Dermis blood vessel endothelial cell (primary cell): ENCODE results near the gene CNOT8. TPM values are rescaled to one million over a fixed set of nuclear protein-coding genes. Genes with fewer than 3 reads are reported as not detected.
"Not testable (repeated sequence)": the region's sequence is repeated elsewhere in the genome, so short reads cannot be mapped to it uniquely, and the experiment has no call there.

Experiments
- DNase-seq: peaks from one replicate; pipeline ENCODE4 v3.0.0; 2010
- total RNA-seq: library from RNA; depleted of rRNA; stranded (reverse); fragments of >200 nt; gene quantifications from 2 replicates; pipeline ENCODE4 v1.2.3, GENCODE V29; 2014

The CNOT8 gene
- total RNA-seq = 106 and 114 TPM in 2 replicates

DNA sequence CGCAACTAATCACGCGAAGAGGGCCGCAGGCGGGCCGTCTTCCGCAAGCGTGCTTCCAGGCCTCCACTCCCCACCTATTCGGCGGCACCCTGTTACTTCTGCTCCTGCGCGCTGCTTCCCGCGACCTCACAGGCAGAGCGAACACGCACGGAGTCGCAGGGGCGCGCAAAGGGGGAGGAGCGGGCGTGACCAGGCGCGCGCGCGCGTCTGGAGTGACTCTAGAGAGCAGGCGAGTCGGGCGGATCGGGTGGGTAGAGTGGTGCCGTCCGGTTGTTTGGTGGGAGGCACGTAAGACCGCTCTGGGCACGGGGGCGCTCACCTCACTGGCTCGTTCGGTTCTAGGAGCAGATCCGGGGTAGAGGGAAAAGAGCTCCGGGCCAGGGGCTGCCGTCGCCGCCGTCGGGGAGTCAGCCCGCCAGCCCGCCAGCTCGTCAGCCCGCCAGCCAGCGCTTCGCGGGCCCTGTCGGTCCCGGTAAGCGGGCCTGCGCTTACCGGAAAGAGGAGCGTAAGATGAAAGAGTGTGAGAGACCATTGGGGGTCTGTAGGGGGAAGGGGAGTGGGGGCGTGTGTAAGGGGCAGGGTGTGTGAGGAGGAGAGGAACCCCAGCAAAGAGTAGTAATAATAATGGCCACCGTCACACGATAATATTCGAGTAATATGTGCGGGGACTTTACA lies at the start of gene CNOT8:
Gene CNOT8, plus strand, starts transcription at position 331 of the 675 bp plus-strand sequence. CDS start 4,652 bp downstream, outside the sequence.
- peak; percentile 99 for DNase-seq

DNA sequence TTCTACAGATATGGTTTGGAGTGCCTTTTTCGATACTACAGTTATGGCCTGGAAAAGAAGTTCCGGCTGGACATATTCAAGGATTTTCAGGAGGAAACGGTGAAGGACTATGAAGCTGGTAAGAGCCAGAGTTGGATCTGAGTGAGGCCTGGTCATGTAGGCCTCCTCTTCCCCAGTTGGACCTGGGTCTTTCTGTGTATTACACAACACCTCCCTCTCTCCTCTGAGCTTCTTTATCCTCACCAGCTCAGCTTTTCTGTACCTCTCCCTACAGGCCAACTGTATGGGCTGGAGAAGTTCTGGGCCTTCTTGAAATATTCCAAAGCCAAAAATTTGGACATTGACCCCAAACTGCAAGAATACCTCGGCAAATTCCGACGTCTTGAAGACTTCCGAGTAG lies 47.2 kb upstream of the CNOT8 start:
- DNase-seq = no peak

DNA sequence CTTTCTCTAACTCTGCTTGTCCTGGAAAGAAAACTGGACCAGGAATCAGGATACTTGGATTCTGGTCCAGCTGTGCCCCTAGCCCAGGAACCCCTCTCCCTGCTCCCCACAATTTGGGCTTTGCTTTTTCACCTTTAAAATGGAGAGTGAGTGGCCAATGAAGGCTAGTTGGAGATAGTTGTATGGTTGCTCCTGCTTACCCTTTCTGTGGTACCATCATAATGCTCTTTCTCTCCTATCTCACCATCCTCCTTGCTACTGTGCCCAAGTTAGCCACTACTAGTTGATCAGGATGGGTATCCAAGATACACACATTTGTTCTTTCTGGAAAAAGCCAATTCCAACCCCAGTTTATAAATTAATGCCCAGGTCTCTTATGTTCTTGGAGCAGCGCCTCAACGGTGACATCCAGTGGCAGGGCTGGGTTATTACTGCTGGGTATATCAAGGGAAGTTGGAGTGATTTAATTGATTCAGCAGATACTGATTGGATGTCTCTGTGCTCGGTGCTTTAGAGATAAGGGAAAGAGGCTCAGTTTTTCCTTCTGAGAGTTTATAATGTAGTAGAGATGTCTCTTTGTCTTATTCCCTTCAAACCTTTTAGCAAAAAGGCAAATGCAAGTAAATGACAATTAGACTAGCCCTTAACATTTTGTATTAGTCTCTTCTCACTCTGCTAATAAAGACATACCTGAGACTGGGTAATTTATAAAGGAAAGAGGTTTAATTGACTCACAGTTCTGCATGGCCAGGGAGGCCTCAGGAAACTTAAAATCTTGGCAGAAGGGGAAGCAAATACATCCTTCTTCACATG lies 46.6 kb upstream of the CNOT8 start:
- DNase-seq = peak; percentile 90

DNA sequence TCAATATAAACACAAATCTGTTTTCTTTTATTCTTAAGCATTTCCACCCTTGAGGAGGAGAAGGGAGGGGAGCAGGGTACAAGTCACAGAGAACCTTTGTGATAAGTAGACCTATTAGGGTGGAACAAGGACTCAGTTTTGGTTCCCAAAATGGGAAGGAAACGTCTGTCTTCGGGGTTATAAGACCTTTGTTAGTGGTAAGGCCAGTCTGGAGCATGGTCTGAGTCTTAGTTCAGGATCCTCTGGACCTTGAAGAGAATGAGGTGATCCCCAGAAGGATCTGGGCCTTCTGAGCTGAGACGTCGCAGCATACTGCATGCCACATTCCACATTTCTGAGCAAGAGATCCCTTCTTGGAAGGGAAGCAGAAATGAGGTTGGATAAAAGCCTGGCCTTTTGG lies 45.3 kb upstream of the CNOT8 start:
- DNase-seq = no peak

DNA sequence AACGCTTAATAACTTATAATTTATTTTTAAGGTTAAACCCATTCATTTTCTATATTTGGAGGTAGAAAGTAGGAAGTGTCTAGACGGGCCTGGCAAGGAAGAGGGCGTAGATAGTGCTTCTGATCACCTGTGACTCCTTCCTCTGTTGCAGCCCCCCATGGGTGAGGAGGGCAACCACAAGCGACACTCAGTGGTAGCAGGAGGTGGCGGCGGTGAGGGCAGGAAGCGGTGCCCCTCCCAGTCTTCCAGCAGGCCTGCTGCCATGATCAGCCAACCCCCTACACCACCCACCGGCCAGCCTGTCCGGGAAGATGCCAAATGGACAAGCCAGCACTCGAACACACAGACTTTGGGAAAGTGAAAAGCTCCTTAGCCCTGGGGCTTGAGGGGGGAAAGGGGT lies 44.7 kb upstream of the CNOT8 start:
- DNase-seq = no peak

DNA sequence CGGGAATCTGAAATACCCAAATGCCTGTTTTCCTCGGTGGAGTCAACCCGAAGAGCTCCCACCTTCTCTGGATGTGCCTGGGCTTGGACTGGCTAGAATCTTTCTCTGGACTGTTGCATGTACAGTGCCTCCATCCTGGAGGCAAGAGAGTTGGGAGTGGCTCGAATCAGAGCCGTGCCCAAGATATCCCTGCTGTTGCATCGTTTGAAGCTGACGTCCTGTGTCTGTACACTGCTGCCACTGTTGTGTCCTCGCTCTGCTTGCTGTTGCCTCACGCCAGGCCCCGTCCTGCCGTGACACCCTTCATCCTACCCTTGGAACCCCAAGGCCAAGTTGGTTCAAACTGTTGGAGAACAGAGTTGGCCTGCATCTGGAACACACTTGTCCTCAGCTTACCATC lies 43.4 kb upstream of the CNOT8 start:
- no peak for DNase-seq

DNA sequence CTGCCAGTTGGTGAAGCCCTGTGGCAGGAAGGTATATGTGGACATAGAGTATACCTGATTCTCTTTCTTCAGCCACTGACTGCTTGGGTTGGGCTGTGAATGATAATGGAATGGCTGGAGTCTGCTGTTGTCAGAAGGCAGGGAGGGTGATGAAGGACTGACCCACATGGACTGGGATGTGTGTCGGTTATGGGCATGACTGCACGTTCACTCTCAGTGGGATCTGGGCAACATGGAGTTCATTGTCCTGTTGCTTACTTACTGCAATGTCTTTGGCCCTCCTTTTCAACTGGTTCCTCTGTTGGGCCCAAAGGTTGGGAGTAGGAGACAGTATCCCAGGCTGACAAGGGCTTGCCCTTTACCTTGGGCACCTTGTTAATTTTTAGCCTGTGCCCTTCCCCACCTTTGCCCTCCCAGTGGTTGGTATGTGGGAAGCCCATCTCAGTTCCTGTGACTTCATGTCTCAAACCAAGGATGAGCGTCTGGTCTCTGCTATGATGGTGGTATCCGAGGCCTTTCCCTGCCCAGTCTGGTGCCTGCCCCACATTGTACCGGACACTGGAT lies 42.7 kb upstream of the CNOT8 start:
- DNase-seq = no peak

DNA sequence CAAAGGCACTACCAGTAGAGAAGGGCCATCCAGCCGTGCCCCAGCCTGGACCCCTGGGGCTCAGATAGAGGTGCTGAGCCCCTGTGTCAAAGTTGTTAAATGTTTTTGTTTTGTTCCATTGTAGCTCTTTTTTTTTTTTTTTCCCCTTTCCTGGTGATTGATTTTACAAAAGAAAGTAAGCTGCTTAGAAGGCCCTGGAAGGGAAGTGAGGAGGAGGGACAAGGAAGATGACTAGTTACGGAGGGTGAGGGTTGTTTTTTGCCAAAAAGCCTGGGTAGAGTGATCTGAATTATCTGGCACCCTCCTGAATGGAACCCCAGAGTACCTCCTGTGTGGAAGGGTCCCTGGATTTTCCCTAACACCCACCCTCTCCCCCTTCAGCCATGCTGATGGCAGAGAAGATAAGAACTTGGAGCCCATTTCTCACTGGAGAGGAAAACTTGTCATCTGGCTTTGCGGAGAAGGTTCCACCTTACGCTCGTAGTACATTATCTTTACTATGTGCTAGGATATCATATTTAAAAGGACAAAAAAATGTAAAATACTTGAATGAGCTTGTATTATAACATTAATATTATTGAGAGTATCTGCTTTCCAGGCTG lies 41.4 kb upstream of the CNOT8 start:
- peak; percentile 57 for DNase-seq

DNA sequence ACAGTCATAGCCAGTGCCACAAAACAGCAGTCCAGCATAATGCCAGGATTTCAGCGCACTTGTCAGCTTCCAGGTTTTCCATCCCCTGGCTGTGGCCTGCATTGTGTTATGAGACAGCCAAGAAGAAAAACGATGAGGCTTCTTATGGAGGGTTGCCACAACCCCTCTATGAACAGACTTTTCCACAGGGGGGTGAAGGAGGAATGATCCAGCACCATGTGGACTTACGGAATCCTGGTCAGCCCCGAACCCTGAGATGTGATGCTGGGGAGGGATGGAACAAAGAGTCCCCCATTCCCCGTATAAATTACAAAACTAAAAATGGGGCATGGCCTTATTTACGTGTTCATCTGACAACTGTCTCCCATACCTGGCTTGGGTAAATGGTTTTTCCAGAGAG lies 40.6 kb upstream of the CNOT8 start:
- no peak for DNase-seq

DNA sequence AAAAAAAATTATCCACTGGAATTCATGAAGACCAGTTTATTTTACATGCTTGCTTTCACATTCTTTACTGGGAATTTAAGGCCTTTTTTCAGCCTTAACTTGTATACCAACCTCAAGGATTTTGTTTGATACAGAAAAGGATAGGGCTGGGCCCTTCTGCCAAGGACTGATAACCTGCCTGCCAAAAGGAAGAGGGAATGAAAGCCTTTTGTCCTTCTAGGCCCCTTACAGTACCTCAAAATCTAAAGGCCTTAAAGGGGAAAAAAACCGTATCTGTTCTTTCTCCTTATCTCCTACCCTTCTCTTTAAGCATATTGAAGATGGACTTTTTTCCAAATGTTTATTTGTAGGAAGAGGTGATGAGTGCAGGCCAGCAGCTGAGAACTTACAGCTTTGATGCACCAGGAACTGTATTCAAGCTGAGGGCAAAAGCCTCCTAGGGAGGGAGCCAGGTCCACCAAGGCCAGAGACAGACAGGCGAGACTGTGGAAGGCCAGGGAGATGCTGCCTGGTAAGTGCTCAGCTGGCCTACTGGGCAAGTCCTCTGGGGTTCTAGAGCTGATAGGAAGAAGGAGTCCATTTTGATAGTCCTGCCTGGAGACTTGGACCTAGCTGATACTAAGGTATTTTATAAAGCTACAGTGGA lies 39.8 kb upstream of the CNOT8 start:
- DNase-seq = no peak

DNA sequence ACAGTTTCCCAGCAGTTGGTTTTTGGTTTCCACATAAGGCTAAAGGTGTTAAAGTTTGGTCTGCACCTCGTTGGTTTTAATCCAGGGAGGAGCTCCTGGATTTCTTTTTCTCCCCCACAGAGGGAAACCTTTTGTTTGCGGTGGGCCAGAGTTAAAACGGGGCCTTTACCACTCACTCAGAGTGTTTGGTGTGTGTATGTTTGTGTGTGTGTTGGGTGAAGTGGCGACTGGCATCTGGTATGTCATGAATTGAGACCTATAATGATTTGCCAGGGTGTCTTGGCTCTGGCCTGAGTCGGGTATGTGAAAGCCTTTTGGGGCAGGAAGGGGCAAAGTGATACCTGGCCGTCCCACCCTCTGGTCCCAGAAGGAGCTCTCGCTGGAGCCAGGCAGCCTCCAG lies 38.9 kb upstream of the CNOT8 start:
- no peak for DNase-seq

DNA sequence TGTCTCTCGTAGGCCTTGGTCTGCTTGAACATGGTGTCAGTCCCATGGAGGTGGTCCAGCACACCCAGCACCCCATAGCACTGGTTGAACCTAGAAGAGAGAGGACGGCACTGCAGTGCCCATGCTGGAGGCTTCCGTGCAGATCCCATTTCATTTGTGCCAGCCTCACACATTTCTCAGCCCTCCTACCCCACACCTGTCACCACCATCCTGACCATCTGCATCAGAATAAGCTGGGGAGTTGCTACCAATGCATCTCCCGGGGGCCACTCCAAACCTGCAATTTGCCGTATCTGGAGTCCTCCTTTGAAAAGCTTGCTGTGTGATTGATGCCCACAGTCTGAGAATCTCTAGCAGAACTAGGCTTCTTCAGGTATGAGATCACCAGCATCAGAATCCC lies 38.0 kb upstream of the CNOT8 start:
- no peak for DNase-seq

DNA sequence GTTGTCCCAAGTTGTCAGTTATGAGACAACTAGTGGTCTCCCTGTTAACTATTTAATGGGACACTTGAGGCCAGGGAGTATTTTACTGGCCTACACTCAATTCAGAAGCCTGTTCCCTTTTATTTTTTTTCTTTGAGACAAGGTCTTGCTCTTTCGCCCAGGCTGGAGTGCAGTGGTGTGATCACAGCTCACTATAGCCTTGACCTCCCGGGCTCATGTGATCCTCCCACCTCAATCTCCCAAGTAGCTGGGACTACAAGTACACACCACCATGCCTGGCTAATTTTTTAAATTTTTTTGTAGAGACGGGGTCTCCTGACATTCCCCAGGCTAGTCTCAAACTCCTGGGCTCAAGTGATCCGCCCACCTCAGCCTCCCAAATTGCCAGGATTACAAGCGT lies 35.5 kb upstream of the CNOT8 start:
- DNase-seq = not testable (repeated sequence)

DNA sequence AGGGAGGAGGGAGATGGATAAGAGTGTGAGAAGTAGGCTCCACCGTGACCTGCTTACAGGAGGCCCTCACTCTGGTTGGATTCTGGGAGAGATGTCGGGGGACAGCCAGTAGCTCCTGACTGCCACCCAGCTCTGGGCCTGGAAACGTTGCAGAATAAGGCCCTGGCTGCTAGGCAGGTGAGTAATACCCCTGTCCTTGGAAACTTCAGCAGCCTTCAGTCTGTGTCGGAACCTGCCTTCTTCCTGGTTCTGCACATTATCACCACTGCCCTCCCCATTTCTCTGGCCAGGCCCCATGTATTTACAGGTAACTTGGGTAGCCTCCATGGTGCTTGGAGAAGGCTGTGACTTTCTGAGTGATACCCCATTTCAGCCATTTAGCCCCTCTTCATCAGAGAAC lies 34.8 kb upstream of the CNOT8 start:
- no peak for DNase-seq

DNA sequence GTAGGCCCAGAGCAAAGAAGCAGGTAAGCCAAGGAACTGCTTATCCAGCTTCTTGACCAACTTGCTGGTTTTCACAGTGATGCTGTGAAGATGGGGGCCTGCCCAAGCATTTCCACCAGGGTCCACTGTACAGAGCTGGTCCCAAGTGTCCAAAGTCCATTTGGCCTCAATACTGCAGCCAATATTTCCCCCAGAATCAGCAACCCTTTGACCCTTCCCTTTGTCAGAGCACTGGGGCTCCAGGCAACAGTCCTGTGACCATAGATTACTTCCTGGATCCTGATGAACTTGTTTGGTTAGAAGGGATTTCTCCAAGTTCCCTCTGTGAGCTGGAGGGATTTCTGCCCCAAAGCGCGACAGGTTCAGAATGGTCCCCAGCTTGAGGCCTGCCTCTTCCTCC lies 34.4 kb upstream of the CNOT8 start:
- no peak for DNase-seq

DNA sequence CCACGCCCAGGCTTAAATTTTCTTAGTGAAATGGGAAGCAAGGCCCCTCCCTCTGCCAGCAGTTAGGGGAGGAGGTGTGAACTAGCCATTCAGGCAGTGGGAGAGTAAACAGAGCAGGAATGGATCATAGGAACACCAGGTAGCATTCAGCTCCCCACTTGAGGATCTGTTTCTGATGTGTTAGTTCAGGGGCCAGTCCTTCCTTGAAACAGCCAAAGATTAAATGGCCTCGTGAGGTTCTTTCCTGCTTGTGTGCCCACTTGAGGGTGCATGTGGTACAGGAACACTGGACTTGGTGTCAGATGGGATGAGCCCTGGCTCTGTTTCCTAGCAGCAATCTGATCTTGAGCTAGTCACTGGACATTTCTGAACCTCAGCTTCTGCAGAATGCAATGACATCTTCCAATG lies 29.2 kb upstream of the CNOT8 start:
- DNase-seq = no peak

DNA sequence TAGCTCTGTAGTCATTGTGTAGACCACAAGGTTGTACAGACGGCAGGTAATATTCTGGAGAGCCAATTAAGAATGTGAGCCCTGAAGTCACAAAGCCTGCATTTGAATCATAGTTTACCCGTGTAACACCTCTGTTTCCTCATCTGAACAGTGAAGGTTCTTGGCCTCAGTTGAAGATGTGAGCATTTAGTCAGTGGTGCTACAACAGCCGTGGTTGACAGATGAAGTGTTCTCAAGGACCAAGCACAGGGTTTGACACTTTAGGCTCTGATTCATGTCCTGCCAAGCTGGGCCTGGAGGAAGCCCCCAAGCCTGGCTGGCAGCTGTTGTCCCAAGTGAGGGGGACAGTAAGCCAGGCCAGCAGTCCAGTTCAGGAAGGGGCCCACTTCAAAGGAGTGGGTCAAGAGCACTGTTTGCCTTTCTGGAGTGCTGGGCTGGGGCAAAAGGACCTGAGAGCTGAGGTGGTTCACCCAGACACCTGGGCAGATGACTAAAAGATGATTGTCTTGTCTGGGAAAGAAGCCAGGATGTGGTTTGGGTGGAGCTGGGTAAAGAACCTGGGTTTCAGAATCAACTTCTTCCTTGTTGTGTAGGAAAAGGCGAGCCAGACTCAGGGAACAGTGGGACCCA lies 28.7 kb upstream of the CNOT8 start:
- no peak for DNase-seq

DNA sequence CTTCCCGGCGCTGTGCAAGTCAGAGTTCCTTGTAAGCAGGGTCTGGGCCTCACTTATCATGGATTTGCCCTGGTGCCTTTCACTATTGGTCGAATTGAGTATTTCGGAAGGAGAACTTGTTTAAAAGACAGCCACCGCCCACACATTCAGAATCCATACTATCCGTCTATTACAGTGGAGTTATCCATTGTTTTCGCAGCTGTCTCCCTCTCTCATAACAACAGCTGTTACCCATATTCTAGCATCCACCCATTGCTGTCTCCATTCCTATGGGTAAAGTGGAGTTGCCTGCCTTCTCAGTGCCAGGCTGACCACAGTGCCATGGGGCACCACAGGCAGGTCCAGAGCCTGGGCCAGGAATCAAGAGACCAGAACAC lies 28.2 kb upstream of the CNOT8 start:
- no peak for DNase-seq

DNA sequence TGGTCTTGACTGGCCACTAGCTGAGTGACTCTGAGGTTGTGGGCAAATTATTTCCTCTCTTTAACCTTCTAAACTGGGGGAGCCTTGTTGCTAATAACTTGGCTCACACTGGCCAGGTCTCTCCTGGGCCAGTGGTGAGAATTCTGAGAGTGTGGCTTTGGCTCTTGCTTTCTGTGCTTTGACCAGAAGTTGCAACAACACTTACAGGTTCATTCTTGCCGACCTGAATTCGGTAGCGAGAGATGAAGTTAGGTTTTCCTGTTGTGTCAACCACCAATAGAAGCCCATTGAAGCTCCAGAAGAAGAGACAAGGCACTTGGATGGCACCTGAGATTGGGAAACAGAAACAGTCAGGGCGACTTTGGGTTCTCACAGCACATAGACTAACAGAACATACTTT lies 27.8 kb upstream of the CNOT8 start:
- no peak for DNase-seq

DNA sequence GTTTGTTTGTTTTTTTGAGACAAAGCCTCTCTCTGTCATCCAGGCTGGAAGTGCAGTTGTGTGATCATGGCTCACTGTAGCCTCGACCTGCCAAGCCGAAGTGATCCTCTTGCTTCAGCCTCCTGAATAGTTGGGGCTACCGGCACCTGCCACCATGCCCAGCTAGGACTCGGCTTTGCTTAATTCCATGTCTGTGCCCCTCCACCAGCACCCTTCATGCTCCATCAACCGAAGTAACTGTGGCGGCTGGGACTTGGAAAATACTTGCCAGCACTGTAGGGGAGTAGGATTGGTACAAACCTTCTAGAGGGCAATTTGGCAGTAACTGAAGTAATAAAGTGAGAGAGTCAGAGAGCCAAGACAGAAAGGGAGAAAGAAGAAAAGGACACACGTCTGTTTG lies 27.0 kb upstream of the CNOT8 start:
- no peak for DNase-seq

DNA sequence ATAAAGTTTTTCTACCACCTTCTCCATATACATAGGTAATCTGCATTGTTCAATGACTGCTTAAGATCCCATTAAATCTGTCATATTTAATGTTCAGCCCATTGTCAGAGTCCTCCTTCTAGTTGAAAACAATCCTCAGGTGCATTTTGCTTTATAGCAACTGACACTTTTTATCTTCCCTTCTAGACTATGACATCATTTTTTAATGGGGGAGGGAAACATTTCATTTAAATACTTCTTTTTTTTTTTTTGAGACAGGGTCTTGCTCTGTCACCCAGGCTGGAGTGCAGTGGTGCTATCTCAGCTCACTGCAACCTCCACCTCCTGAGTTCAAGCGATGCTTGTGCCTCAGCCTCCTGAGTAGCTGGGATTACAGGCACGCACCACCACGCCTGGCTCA lies 25.6 kb upstream of the CNOT8 start:
- DNase-seq = not testable (repeated sequence)

DNA sequence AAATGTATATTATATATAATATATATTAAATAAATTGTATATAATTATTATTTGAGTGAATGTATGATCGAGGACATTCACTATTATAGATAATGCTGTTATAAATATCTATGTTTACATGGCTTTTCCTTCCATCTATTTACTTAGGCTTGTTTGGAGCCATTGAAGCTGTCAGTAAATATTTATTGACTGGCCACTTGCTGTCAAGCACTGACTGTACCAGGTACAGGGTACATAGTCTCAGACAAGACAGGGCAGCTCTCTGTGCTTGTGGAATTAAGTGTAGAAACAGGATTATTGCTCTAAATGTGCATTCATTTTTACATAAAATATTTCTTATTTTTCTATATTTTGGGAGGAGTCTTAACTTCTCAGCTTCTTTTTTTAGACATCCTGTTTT lies 24.4 kb upstream of the CNOT8 start:
- DNase-seq = no peak

DNA sequence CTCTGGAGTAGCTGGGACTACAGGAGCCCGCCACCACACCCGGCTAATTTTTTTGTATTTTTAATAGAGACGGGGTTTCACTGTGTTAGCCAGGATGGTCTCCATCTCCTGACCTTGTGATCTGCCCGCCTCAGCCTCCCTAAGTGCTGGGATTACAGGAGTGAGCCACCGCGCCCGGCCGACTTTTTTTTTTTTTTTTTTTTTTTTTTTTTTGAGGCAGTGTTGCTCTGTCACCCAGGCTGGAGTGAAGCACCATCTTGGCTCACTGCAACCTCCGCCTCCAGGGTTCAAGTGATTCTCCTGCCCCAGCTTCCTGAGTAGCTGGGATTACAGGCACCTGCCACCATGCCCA lies 22.8 kb upstream of the CNOT8 start:
- not testable (repeated sequence) for DNase-seq
